Fibroblast of skin of back (primary cell): ENCODE results near the gene SHANK2.

ENCODE experiments used
- DNase-seq: peaks from one replicate; pipeline ENCODE4 v3.0.0-alpha.2; 2013

The SHANK2 gene

DNA sequence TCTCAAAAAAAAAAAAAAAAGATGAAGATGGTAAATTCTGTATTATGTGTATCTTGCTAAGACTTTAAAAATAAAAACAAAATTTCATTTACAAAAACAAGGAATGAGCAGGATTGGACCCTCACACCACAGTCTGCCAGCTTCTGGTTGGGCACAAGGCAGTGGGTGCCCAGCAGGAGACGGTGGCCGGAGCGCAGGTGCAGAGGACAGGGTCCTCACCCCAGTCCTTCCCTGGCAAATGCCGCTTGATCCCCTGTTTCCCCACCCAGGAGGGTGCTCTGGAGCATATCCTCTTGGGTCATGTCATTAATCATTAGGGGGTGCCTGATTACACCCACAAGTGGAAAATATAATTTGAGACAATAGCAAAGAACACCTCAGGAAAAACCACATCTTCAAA is 31.2 kb downstream of the SHANK2 start:
- no peak for DNase-seq

DNA sequence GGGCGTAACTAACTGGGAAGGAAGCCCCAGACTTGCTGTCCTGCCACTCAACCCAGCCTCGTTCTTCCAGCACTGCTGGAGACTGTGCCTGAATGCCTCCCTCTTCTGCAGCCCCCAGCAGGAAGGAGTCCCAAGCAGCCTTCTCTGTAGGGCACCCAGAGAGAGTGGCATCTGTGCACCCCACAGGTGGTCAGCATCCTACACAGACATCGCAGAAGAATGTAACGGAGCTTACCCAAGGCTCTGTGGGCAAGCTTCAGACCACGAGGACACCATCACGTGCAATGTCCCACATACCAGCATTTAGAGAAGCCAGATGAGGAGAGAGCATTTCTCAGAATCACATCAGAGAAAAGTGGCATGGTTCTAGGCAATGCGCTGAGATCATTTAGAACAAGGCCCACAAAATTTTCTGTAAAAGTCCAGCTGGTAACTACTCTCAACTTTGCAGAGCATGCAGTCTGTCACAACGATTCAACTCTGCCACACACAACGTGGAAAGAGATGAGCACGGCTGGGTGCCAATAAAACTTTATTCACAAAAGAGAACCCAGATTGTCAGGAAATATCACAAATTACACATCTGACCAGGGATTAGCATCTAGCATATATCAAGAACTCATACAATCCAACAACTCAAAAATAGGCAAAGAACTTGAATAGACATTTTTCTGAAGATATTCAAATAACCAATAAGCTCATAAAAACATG is 33.4 kb downstream of the SHANK2 start:
- DNase-seq = no peak

DNA sequence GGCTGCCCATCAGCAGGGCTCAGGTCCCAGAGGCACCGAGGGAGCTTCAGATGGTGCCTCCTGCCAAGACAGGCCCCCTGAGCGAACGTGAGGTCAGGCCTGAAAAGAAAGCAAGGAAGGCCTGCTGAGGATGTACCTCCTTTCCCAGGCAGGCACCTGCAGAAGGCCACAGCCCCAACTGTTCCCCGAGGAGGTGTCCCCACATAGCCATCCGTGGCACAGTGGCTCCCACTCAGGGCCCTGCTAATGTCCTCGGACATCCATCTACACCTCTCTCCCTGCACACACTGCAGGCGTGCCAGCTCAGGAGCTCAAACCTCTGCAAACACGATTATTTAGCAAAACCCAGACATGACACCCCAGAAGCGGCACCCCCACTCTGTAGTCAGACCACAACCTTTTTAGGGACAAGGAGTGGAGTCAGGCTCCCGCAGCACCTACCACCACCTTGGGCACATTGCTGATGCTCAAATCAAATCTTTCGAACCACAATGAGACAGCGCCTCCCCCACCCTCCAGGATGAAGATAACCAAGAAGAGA is 36.9 kb downstream of the SHANK2 start:
- no peak for DNase-seq

DNA sequence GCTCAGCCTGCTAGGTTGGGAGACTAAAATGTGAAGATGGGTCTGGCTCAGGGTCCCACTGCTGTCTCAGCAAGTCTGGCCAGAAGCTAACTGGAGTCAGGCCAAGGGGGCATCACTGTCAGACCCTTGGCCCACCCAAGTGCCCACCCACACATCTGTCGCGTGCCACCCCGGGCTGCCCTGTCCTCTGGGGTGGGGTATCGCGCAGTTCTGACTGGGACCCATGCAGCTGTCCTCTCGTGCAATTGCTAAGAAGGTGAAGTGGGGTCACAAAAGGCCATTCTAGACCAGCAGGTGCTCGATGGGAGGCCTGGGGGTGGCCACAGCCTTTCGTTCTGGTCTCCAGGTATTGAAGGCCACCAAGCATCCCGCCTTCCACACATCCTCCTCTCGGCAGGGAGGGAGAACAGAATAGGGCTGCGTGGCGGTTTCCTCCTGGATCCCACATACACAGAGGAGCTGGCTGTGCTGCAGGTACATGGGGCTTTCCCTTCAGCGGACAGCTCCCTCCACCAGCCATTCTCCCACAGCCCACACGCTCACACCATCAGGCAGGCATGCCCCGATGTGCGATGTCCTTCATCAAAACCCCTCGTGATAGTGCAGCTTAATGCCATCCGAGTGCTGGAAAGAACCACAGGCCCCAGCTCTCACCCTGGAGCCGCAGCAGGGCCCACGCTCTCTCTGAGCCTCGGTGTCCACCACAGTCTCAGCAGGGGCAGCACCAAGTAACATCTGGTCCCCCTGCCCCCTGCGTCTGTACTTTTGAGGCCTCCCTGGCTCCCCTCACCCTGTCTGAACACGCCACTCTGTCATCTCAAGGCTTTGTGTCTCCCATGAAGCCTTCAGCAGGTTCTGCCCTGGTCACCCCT is 37.6 kb downstream of the SHANK2 start:
- DNase-seq = no peak

DNA sequence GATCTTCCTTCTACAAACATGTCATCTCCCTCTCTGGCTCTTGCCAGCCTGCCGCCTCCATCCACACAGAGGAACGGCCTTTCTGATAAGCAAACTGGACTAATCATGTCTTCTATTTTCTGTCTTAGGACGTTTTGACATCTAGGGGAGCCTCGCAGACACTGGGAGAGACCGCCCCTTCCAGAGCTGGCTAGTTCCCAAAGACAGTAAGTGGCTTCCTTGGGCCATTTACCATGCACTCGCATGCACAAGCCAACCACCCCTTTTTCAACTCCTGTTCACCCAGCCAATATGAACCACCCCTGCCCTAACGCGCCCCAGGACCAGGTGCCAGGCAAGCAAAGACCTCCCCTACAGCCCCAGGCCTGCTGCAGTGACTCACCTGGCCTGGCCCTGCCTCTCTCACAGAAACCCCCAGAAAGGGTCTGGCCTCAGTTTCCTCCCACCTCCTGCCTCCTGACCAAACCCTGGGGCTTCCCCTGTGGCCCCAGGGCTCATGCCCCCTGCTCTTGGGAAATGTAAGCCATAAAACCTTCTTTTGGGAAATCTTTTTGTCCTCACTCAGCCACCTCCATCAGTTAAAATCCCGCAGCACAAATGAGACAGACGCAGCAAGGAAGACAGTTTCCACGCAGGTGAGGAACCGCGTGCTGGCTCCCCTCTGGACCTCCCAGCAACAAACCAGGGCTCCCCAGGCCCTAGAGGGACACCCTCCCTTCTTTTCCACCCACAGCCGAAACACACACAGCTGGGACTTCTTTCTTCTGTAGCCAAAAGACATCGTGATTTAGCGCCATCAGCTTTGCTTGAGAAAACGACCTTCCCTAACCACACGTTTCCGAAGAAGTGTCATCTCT is 38.5 kb downstream of the SHANK2 start:
- DNase-seq = no peak

DNA sequence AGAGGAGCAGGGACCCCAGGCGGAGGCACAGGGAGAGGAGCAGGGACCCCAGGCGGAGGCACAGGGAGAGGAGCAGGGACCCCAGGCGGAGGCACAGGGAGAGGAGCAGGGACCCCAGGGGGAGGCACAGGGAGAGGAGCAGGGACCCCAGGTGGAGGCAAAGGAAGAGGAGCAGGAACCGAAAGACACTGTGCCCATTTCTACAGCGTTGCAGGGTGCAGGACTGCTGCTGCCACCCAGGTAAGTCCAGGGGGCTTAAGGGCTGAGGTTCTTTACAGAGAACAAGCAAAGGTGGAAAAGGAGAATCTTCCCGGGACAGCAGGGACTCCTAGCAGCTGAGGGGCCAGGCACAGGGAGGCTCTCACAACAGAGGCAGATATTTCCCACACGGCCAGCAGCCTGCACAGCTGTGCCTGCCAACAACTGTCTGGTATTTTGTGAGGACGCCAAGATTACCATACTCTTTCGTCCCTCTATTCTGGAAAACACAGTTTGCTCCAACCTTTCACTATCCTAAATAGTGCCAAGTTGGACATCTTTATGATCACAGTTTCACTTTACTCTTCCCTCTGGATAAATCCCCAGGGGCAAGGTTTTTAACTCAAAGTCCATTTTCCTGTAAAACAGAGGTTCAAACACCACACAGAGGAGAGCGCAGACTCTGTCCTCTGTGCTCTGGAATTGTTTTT is 39.4 kb downstream of the SHANK2 start:
- no peak for DNase-seq

DNA sequence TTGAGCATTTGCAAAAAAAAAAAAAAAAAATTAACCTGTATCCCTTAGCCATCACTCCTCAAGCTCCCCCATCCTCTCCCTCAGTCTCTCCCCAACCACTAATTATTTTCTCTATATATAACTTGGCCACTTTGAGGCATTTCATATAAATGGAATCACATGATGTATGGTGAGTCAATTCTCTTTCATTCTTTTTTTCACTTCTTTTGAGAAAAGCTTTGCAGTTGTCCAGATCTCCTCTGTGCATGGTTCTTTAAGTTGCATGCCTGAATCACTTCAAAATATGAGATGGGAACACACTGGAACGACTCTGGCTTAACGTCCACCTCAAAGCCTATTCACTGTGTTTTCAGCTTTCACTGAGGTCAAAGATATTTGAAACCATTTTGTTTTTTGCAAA is 40.7 kb downstream of the SHANK2 start:
- no peak for DNase-seq

DNA sequence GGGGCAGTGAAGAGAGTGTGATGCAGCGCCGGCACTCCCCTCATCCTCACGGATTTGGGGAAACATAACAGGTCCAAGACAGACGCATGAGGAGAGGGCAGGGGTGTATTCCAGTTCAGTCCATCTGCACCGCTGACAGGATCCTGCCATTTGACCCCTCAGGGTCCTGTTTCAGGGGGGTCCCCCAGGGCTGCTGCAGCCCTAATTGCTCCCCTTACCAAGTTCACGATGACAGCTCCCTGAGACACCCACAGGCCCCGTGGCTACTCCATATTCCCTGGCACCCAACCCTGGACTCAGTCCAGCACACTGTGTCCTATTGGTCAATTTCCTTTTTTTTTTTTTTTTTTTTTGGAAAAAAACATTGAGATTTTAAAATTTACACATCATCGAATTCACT is 41.5 kb downstream of the SHANK2 start:
- DNase-seq = no peak

- DNase-seq = no peak
These were observed 42.7 kb downstream of the SHANK2 start for GRCh38 chr11:71209656-71210055.

- DNase-seq = no peak
These were observed 43.2 kb downstream of the SHANK2 start for GRCh38 chr11:71209181-71209580.

GRCh38 chr11:71208011-71208774 is 44.2 kb downstream of the SHANK2 start:
- DNase-seq = no peak

DNA sequence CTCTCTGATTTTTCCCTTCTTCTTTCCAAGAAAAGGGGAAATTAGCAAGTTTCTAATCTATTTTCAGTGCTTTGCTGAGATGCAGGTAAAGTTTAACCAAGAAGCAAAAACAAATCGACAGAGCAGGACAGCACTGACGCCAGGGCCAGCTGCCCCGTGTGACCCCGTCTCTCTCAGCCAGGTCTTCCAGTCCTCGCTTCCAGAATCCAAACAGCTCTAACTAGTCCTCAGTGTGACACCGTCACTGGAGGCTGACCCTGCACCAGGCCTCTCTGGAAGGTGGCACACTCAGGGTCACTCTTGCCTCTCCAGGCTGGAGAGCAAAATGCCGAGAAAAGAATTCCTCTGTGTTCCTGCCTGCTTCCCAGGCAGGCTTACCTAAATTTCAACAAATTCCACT is 44.8 kb downstream of the SHANK2 start:
- no peak for DNase-seq

DNA sequence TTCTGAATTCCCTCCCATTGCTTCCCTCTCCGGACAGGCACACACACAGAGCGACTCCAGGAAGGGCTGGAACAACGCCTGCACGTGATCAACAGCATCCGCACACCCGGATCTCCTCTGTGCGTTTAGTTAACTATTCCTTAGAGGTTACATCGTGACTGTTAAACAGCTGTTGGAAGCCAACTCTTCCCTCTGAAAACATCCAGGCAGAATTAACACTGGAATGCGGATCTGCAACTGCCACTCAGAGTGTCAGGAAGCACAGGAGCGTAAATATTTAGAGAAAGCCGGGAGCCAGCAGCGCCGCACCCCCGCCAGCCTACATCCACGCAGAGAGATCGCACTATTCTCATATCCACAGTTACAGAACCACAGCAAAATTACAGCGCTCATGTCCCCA is 46.2 kb downstream of the SHANK2 start:
- DNase-seq = peak; percentile 7

- no peak for DNase-seq
These were observed 47.4 kb downstream of the SHANK2 start for GRCh38 chr11:71204748-71205664.

DNA sequence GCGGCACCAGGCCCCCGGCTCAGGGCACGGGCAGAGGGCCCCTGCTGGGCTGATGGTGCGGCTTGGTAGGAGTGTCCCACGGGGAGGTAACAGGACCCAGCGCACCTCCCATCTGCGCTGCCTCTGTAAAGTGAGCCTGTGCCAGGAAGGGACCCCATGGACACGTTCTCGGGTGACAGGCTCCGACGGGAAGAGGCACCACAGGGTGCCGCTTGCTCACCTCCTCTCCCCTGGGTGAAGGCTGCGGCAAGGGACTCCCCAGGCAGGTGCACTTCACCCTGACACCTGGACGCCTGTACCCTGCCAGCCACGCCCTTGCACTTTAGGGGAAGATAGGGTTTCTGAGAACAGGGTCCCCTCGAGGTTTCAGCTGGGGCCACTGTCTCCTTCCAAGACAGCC is 48.1 kb downstream of the SHANK2 start:
- no peak for DNase-seq

- no peak for DNase-seq
These were observed 48.7 kb downstream of the SHANK2 start for GRCh38 chr11:71203681-71204080.

DNA sequence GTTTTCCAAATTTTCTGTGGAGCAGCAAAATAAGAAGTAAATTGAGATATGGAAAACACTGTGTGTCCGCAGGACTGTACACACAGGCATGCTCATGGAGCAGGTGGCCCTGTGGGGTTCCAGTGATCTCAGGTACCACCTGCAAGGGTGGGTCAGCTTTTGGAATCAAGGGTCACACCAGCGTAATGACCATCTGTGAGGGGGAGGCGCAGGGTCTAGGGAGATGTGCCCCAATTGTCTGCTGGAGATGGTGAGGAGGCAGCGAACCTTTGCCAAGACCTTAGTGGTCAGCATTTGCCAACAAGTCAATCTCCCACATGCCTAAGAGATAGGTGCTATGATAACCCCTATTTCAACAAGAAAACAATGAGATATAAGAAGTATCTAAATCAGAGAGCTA is 49.4 kb downstream of the SHANK2 start:
- no peak for DNase-seq

GRCh38 chr11:71202598-71202944 is 49.8 kb downstream of the SHANK2 start:
- DNase-seq = no peak
